ENCODE data around the gene DYNC1I2.

GRCh38 chr2:171793691-171794678 is 106.7 kb downstream of the DYNC1I2 start:
- TF ChIP-seq ARNT (IDR thresholded peaks at IDR 0.05): no peak
- no peak for TF ChIP-seq SP1 (IDR thresholded peaks at IDR 0.05)

All from HEK293T (cell line).